Measurements from ENCODE around the gene MYCBP.
A peak's percentile ranks its signal among the peaks of the same experiment; 100 is the strongest.
"Not testable (repeated sequence)": the region's sequence is repeated elsewhere in the genome, so short reads cannot be mapped to it uniquely, and the experiment has no call there.

Gene MYCBP, protein sequence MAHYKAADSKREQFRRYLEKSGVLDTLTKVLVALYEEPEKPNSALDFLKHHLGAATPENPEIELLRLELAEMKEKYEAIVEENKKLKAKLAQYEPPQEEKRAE

DNA sequence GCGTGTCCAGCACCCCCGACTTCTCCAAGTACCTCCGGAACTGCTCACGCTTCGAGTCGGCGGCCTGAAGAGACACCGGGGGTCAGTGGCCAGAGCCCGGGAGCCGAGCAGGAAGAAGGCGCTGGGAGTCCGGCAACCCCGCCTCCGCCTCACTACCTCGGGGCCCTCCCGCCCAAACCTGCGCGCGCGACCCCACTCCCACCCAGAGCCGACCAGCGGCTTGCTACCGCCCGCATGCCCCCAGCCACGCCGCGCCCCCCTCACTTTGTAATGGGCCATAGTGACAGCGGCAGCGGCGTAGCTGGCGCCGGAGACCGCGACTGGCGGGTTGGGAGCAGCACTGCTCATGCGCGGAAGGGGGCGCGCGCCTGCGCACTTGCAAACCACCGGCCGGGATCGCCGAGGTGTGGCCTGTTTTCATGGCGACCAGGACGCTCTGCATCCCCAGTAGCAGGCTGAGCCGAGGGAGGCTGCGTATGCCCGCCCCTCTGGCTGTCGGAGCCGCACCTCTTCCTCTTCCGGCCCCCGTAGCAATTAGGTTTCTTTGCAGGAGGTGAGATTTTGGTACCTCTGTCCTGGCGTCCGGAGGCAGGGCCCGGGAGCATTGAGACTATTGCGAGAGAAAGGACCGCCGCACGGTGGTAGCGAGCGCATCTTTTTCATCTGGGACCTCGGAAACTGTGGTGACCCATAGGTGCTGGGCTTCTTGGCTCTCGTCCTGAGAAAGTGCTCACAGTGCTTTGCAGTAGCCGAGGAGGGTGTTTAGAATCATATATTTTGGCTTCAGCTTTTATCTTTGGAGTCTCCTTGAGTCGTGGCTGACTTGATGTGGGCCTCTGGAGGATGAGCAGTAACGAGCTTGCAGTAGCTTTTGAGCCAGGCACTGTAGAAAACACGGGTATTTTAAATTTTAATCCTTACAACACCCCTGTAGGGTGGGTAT, at the start of gene MYCBP:
Gene MYCBP, minus strand, starts transcription at position 322 of the 943 bp plus-strand sequence. Its CDS starts 43 bp downstream, at position 279.
- DNase-seq: peak; percentile 89 to 93

DNA sequence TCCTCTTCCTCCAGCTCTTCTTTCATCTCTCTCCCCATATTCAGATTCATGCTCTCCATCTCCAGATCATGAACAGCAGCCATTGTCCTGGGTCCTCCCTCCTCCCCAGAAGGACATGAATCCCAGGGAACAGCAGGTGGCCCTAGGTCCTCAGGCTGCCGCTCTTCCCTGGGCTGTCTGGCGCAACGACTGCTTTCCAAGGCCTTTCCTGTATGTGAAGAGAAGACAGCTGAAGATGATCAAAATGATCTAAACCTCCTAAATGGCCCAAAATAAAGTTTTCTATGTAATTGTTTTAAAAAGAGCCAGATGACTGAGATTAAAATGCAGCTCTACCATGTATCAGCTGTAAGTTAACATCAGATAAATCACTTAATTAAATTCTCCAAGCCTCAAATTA, 46.0 kb upstream of the MYCBP start:
- DNase-seq: no peak

DNA sequence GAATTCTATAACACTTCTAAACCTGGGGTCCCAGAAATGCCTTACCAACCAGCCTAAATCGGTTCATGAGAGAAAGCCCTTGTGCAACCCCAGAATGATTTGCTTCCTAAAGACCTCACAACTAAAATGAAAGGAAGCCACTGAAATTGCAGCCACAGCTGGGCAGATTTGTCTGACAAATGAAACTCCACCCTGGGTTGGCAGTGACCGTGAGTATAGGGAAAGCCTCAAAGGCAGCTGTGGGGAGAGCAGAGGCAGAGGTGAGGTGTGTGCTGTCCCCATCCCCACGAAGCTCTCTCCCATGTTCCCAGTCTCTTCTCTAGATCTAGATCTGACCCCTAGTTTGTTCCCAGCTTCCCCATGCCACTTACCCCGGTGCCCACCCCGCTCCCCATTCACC, 45.4 kb upstream of the MYCBP start:
- DNase-seq: no peak

DNA sequence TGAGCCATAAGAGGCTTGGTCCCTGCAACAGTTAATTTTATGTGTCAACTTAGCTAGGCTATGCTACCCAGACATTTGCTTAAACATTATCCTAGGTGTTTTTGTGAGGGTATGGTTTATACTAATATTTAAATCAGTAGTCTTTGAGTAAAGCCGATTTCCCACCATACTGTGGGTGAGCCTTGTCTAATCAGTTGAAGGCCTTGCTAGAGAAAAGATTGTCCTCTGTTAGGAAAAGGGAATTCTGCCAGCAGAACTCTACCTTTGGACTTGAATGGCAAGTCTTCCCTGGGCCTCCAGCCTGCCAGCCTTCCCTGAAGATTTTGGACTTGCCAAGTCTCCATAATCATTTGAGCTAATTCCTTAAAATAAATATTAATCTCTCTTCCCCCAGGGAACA, 44.6 kb upstream of the MYCBP start:
- DNase-seq: no peak

DNA sequence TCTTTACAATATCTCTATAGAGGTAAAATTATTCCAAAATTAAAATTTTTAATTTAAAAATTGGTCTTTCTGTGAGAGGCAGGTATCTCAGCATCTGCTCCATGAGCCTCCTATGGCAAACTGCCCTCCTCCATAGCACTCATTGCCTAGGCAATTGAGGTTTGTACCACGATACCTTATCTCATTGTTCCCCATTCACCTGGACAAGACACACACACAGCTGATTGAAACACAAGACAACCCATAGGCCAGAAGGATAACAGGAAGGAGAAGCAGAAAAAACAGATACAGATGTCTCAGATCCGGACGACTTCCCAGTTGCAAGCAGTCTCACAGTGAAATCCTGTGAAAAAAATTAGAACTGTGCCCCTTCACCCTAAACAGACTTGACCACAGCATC, 44.2 kb upstream of the MYCBP start:
- DNase-seq: no peak

DNA sequence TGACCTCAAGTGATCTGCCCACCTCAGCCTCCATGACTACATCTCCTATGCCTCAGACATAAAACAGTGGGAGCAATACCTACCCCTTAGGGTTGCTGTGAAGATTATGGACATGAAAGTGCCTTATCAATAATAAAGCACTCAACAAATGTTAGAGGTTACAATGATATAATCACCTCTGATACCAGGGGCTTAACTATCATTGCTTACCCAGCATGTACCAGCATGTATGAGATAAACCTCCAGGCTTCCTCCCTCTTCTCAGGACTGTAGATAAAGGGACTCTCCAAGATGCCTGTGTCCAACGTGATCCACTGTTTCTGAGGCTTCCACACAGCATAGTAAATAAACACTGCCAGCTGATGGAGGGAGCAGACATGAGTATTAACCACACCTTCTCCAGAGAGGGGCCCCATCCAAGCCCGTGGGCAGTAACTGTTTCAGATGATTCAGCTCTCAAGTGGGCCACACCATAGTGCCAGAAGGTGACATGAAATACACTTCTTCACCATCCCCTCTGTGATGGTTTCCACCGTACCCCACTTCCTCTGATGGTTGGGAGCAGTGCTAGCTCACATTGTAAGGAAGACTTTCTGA, 42.3 kb upstream of the MYCBP start:
- no peak for DNase-seq

DNA sequence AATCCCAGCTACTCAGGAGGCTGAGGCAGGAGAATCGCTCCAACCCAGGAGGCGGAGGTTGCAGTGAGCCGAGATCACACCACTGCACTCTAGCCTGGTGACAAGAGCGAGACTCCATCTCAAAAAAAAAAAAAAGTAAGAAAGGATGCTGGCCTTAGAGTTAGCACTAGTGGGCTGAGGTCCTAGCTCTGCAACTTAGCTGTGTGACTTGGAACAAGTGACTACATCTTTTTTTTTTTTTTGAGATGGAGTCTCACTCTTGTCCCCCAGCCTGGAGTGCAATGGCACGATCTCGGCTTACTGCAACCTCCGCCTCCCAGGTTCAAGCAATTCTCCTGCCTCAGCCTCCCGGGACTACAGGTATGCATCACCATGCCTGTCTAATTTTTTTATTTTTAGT, 41.8 kb upstream of the MYCBP start:
- not testable (repeated sequence) for DNase-seq

DNA sequence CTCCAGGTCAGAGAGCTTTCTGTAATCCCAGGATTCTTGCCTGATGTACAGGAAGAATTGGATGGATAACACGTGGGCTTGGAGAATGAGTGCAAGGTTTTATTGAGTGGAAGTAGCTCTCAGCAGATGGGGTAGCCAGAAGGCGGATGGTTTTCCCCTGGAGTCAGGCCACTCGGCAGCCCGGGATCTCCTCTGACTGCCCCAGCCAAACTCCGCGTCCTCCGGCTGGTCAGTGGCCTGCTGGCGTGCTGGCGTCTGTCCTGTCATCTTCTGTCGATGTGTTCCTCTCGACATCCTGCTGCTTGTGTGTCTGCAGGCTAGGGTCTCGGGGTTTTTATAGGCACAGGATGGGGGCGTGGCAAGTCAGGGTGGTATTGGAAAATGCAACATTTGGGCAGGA, 35.7 kb upstream of the MYCBP start:
- no peak for DNase-seq

DNA sequence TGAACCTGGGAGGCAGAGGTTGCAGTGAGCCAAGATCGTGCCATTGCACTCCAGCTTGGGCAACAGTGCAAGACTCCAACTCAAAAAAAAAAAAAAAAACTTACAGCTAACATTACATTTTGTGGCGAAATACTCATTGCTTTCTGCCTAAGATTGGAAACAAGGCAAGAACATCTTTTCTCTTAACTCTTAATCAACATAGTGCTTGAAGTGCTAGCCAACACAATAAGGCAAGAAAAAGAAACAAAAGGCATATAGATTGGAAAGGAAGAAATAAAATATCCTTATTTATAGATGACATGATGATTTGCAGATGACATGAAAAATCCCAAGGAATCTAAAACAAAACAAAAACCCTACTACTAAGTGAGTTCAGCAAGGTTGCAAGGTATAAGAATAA, 32.8 kb upstream of the MYCBP start:
- no peak for DNase-seq

DNA sequence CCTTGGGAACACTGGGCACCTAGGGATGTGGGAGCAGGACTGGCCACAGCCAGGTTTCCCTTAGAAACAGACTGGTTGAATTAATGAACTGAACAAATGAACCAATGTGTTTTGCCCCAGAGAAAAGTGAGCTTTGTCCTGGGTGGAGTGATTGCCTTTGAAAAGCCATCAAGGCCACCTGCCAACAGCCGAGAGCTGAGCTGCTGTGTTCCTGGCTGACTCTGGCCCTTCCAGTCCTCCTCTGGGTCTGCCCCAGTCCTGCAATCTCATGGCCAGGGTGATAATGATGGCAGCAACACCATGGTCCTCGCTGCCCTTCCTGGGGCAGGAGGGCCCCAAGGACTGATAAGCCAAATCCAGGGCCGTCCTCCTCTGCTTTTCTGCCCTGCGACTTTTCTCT, 26.4 kb upstream of the MYCBP start:
- no peak for DNase-seq

DNA sequence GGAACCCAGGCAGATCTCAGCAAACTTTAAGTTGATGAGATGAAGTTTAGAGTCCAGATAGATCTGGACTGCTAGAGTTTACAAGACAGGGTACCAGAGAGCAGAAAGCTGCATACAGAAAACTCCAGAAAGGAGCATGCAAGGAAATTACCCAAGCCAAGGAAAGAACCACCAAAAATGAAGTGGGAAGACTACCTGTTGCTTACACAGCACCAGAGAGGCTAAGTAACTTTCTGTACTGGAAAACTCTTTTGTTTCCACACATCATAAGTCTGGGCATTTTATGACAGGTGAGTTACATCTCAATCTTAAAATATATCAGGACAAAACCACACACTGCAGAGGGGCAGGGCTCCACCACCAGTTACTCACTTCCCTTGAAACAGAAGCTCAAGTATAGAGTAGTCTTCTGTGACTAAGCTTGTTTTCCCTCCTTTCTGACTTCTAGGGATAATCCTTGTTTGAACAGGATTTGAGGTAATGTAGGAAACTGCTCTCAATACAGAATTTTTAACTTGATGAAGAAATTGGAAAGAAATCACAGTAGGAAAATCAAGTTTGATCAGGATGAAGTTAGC, 25.6 kb upstream of the MYCBP start:
- no peak for DNase-seq

DNA sequence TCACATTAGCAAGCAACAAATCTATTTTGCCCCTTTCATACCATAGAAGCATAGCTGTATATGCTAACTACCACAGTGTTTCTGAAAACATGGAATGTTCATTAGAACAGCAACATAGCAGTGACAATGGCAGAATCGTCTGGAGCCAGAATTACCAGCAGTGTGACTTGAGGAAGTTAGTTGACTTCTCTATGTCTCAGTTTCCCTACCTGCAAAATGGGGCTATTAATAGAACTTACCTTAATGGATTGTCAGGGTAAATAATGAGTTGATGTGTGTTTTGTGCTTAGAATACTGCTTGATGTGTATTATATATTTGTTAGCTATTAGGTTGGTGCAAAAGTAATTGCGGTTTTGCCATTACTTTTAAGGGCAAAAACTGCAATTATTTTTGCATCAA, 23.0 kb upstream of the MYCBP start:
- DNase-seq: no peak

DNA sequence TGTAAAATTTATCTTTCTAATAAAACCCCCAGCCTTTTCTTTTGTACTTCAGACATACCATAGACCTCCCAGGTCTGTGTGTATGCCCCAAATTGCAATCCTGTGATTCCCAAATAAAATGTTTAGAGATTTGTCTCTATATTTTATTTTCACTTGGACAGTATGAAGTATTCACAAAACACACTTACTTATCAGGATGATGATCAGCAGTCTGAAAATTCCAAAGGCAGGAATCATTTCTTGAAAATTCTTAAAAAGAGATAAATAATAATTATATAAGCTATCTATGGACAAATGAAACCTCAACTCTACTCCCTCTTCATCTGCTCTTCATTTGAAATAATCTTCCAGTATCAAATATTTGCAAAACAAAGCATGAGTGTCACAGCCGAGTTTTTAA, 19.8 kb upstream of the MYCBP start:
- no peak for DNase-seq

DNA sequence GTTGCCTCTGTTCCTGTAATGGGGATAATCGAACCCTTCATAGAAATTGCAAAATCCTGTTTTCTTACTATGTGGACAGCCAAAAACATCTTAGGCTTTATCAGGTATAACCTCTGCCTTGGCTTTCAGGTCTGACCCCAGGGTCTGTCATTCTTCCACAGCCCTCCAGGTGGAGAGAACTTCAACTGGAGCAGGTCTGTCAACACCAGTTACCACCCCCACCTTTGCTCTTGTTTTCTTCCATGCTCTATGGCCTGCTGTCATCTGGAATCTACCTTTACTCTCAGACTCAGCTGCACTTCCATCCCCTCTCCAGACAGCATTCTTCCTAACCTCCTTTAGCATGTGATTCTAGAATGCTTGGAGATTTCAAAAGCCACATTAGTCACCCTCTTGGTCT, 18.6 kb upstream of the MYCBP start:
- DNase-seq: no peak

DNA sequence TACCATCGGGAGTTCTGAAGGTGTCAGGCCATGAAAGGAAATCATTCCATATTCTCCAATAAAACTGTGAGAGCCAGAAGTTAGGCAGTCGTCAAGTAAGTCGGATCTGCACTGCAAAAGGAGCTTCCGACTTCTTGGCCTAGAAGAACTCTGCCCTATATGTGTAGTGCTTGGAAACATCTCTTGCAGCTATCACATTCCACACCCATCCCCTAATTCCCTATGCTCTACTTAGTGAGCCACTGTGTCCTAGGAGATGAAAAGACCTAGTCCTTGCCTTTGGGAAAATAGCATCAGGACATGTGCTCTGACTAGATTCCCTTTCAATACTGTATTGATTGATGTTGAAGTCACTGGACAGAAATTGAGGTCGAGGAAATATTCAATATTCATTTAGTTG, 16.4 kb upstream of the MYCBP start:
- no peak for DNase-seq

DNA sequence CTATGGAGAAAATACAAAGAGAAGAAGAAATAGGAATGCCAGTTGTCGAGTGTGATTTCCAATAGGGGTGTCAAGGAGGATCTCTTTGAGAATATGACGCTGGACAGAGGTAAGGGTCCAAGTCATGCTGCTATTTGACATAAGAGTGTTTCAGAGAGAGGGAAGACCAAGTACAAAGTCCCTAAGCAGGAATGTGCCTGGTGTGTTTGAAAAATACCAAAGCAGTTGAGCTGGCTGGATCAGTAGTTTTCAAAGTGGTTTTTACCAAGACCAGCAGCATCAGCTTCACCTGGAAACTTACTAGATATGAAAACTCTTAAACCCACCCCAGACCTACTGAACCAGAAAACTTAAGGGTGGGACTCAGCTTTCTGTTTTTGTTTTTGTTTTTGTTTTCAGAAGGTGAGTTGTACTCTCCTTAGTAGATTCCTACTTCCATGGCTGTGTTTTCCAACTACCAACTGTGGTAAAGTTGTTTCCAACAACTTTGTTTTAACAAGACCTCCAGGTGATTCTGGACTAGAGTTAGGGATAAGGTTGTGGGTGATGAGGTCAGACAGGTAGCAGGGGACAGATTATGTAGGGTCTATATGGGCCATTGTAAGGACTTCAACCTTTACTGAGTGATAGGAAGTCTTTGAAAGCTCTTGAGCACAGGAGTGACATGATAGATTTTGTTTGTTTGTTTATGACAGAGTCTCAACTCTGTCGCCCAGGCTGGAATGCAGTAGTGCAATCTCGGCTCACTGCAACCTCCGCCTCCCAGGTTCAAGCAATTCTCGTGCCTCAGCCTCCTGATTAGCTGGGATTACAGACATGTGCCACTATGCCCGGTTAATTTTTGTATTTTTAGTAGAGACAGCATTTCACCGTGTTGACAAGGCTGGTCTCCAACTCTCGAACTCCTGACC, 15.5 kb upstream of the MYCBP start:
- no peak for DNase-seq

DNA sequence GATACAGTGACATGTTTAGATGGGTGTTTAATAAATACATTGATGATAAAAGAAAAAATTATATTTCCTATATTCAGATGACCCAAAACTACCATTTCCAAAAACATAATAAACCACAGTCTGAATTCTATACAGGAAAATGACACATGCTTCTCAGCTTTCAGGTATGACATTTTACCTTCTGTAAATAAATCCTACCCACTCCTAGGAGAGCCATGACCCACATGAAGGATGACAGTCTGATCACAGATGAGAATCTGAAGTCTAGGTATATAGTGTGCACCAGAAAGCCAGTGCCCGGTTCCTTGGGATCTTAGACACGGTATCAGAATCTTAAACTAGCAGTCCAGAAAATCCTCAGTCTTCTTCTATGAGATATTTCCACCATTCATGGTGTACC, 11.9 kb upstream of the MYCBP start:
- no peak for DNase-seq

DNA sequence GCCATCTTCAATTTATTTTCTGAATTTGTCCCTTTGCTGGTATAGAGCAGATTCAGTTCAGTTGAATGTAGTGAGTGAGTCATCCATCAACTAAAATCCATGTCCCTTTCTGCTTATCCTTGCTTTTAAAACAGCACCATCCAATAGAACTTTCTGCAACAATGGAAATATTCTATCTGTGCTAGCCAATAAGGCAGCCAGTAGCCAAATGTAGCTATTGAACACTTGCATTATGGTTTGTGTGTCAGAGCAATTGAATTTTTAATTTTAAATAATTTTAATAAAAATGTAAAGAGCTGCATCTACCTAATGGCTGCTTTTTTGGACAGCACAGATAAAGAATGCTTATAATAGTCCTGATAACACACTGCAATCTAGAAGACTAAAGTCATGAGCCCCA, 8.3 kb upstream of the MYCBP start, which contains the start of gene GJA9:
Gene GJA9, minus strand, starts transcription at position 101 of the 400 bp plus-strand sequence. CDS start 5,489 bp downstream, outside the sequence.
- no peak for DNase-seq

DNA sequence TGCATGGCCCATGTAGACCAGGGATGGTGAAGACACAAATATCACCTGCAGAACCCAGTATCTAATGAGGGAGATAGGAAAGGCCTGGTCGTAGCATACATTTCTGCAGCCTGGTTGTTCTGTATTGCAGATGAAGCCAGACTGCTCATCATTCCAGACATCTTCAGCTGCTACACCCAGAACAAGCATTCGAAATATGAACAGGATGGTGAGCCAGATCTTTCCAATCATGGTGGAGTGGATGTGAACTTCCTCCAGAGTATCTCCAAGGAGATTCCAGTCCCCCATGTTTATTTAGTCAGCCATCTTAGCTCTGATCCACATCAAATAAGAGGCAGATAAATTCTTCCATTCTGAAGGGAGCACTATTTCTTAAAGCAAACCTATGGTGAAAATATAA, 2.7 kb upstream of the MYCBP start:
- no peak for DNase-seq

DNA sequence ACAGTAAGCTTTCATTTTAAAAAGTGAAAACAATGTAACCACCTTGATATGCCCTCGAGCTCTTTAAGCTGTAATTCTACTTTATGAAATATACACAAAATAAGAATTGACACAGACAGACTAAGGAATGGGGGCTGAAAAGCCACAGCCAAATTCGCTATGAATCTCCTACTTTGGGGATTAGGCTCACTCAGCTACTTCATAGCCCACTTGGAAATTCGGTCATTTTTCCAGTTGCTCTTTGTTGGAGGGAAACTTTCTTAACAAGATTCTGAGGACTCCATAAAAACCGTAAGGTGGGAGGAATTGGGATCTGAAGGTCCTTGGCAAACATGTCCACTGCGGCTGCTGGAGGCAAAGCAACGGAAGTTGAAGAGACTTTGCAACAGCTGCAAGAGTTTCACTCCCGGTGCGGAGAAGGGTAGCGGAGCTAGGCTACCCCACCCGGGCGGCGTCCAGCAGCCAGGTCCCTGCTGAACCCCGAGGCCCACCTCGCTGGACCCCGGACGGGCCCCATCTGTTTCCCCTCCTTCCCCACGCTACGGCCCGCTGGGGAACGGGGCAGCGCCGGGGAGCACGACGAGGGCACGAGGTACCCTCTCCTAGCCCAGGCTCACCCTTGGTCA, 634 bp downstream of the MYCBP start:
- no peak for DNase-seq

DNA sequence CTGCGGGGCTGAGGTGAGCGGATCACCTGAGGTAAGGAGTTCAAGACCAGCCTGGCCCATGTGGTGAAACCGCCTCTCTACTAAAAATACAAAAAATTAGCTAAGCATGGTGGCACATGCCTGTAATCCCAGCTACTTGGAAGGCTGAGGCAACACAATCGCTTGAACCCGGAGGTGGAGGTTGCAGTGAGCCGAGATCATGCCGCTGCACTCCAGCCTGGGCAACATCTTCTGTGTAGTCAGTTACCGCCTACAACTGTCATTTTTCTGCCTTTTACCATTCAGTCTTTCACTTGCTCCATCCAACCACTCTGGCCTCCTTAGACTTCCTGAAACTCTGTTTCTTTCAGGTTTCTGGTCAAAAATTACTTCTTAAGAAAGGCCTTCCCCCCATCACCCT, 2.2 kb downstream of the MYCBP start:
- no peak for DNase-seq

DNA sequence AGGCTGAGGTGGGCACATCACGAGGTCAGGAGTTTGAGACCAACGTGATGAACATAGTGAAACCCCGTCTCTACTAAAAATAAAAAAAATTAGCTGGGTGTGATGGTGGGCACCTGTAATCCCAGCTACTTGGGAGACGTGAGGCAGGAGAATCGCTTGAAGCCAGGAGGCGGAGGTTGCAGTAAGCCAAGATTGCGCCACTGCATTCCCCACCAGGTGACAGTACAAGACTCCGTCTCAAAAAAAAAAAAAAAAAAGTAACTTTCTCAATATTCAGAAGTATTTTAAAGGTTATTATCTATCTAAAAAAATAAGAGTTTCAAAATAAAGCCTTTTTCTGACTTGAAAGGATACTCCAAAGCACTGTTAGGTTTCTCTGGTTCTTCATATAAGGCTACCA, 5.9 kb downstream of the MYCBP start:
- DNase-seq: no peak

Measured in NCI-H1930 (cell line).